ENCODE results near the gene TXNIP.

DNA sequence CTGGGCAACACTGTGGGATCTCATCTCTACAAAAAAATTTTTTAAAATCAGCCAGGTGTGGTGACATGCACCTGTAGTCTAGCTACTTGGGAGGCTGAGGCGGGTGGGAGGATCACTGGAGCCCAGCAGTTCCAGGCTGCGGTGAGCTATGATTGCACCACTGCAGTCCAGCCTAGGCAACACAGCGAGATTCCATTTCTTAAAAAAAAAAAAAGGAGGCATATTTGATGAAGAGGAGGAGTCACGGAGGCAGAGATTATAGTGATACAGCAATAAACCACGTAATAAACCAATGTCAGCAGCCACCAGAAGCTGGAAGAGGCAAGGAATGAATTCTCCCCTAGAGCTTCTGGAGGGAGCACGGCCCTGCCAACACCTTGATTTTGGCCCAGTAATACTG is 42.5 kb downstream of the TXNIP start:
- TF ChIP-seq, protein P1, sequence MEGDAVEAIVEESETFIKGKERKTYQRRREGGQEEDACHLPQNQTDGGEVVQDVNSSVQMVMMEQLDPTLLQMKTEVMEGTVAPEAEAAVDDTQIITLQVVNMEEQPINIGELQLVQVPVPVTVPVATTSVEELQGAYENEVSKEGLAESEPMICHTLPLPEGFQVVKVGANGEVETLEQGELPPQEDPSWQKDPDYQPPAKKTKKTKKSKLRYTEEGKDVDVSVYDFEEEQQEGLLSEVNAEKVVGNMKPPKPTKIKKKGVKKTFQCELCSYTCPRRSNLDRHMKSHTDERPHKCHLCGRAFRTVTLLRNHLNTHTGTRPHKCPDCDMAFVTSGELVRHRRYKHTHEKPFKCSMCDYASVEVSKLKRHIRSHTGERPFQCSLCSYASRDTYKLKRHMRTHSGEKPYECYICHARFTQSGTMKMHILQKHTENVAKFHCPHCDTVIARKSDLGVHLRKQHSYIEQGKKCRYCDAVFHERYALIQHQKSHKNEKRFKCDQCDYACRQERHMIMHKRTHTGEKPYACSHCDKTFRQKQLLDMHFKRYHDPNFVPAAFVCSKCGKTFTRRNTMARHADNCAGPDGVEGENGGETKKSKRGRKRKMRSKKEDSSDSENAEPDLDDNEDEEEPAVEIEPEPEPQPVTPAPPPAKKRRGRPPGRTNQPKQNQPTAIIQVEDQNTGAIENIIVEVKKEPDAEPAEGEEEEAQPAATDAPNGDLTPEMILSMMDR (IDR thresholded peaks at IDR 0.05) = no peak
- TF ChIP-seq POLR2A (IDR thresholded peaks at IDR 0.05) = no peak
- no peak for TF ChIP-seq POLR2AphosphoS5 (IDR thresholded peaks at IDR 0.05)

Data from prostate gland (tissue), 2 donors.